HepG2 (cell line): ENCODE results near the gene ERCC6L2. TPM values are rescaled to one million over a fixed set of nuclear protein-coding genes. Genes with fewer than 3 reads are reported as not detected.

Experiments
- ATAC-seq: fragments of 200-7000 bp; cut with Tn5 transposase; 3 replicates; pipeline ENCODE4 v1.9.1; 2020; ENCODE audit warnings: mild to moderate bottlenecking, moderate library complexity
- BruUV-seq: library from RNA; stranded (reverse); fragments of 400-500 nt; replicated peaks from 2 replicates; lab custom pipeline; 2021; lab: Mats Ljungman, UMichigan
- CTCF ChIA-PET: fragments of 300-600 bp; formaldehyde crosslinking; extraction: SDS; loops from one replicate; lab custom pipeline; 2021; ENCODE audit warnings: low total read pairs, inconsistent platforms, low intra/inter-chr PET ratio; lab: Yijun Ruan, JAX
- POLR2A ChIA-PET: fragments of 350-600 bp; sonication (Branson Sonifier 250); formaldehyde crosslinking; loops from one replicate; lab custom pipeline; 2020; ENCODE audit warnings: antibody characterized with exemption, inconsistent platforms; lab: Yijun Ruan, JAX
- DNase-seq: peaks from one replicate; pipeline ENCODE4 v3.0.0-alpha.2; 2015; ENCODE audit warnings: low spot score
- FAIRE-seq: peaks from 3 replicates; lab custom pipeline; 2011; peaks lifted over from hg19 to GRCh38; lab: Jason Lieb, UNC
- H2AFZ ChIP-seq: one replicate; pipeline ENCODE4 v1.6.1; 2011; ENCODE audit warnings: low read length, inconsistent platforms
- H3K27ac ChIP-seq: fragments of 300-600 bp; 3 replicates; pipeline ENCODE4 v1.8.0; 2011; ENCODE audit warnings: mixed run types, mild to moderate bottlenecking, mixed read lengths, low read length, inconsistent platforms; ENCODE audit not compliant: insufficient read depth; ENCODE audit errors: extremely low read length
- H3K27me3 ChIP-seq, 2 experiments: fragments of 200-600 bp in 1 of 2; 2 replicates in 1 of 2; 3 replicates in 1 of 2; pipeline versions ENCODE4 v1.6.0 to v1.8.0; 2011; ENCODE audit warnings: low read length in 2 of 2, mild to moderate bottlenecking in 2 of 2, moderate library complexity in 2 of 2, inconsistent platforms in 1 of 2; ENCODE audit not compliant: insufficient read depth in 2 of 2, control insufficient read depth in 1 of 2
- H3K36me3 ChIP-seq, 2 experiments: fragments of 200-600 bp in 1 of 2; replicated peaks in 1 of 2; 2 replicates in 1 of 2; 3 replicates in 1 of 2; pipeline versions ENCODE4 v1.5.1 to v1.8.0; 2011; ENCODE audit warnings: low read length in 2 of 2, inconsistent platforms in 1 of 2; ENCODE audit not compliant: insufficient read depth in 2 of 2, control insufficient read depth in 1 of 2
- H3K4me1 ChIP-seq: 2 replicates; pipeline ENCODE4 v1.5.1; 2012; ENCODE audit warnings: low read length, inconsistent platforms; ENCODE audit not compliant: insufficient read depth
- H3K4me2 ChIP-seq: 2 replicates; pipeline ENCODE4 v1.6.0; 2011; ENCODE audit warnings: low read depth, low read length, inconsistent platforms
- H3K4me3 ChIP-seq, 3 experiments: fragments of 200-600 bp in 1 of 3; sonication (generic), shearing (Covaris generic) in 1 of 3; replicated peaks in 1 of 3; 2 replicates each; pipeline ENCODE4 v1.5.1; 2011 to 2016; ENCODE audit warnings: low read length in 3 of 3, inconsistent platforms in 2 of 3, low read depth in 2 of 3, mild to moderate bottlenecking in 2 of 3, control low read depth in 1 of 3, mixed read lengths in 1 of 3; ENCODE audit not compliant: insufficient read depth in 1 of 3
- H3K79me2 ChIP-seq: one replicate; pipeline ENCODE4 v1.6.1; 2011; ENCODE audit warnings: low read length, inconsistent platforms; ENCODE audit not compliant: insufficient read depth
- H3K9ac ChIP-seq: 2 replicates; pipeline ENCODE4 v1.6.0; 2011; ENCODE audit warnings: mild to moderate bottlenecking, low read depth, low read length, inconsistent platforms; ENCODE audit not compliant: insufficient read depth
- H3K9me3 ChIP-seq: 2 replicates; pipeline ENCODE4 v1.5.1; 2012; ENCODE audit warnings: mild to moderate bottlenecking, low read length
- H4K20me1 ChIP-seq: 2 replicates; pipeline ENCODE4 v1.6.0; 2011; ENCODE audit warnings: inconsistent platforms, mild to moderate bottlenecking, low read length, moderate library complexity; ENCODE audit not compliant: insufficient read depth
- ATF5 ChIP-seq: sonication (generic); formaldehyde crosslinking; IDR thresholded peaks from 2 replicates; pipeline ENCODE4 v1.4.0; 2020; ENCODE audit warnings: mild to moderate bottlenecking, low read depth, missing genetic modification reagents
- PHF20 ChIP-seq: sonication (generic); formaldehyde crosslinking; IDR thresholded peaks from 2 replicates; pipeline ENCODE4 v1.5.0; 2020; ENCODE audit warnings: mild to moderate bottlenecking, missing genetic modification reagents
- PRDM15 ChIP-seq: sonication (generic); formaldehyde crosslinking; IDR thresholded peaks from 2 replicates; pipeline ENCODE4 v1.4.0; 2020; ENCODE audit warnings: missing genetic modification reagents
- ZFP36L1 ChIP-seq: sonication (generic); formaldehyde crosslinking; IDR thresholded peaks from 2 replicates; pipeline ENCODE4 v1.8.0; 2022; ENCODE audit warnings: mild to moderate bottlenecking, missing genetic modification reagents, moderate library complexity
- ZNF788 ChIP-seq: sonication (generic); formaldehyde crosslinking; IDR thresholded peaks from 2 replicates; pipeline ENCODE4 v1.5.0; 2020; ENCODE audit warnings: mild to moderate bottlenecking, missing genetic modification reagents, borderline replicate concordance
- WGBS: methylation state at CpG from one replicate; pipeline ENCODE4 v1.1.6; 2017; ENCODE audit warnings: low lambda C conversion rate; 5-methylcytosine and 5-hydroxymethylcytosine counted together
- in situ Hi-C: cut with HindIII; loops from 2 replicates; pipeline ENCODE4 v1.10.0; 2017; ENCODE audit warnings: low pct_unique_long_range_greater_than_20kb; ENCODE audit not compliant: extremely low pct_ligation_motif_present
- intact Hi-C: fragments of 100-400 bp; cut with micrococcal nuclease; formaldehyde crosslinking; loops from one replicate; pipeline ENCODE4 v1.10.0; 2022; ENCODE audit not compliant: unreplicated experiment
- polyA plus RNA-seq, 8 experiments: library from polyadenylated mRNA; depleted of rRNA in 3 of 8; stranded (reverse) in 7 of 8; unstranded in 1 of 8; fragments of >200 nt; fragmentation: Illumina TruSeq in 4 of 8; extraction: Trizol in 4 of 8; gene quantifications; 2 replicates each; pipeline versions ENCODE4 v1.2.1 to v1.2.3, GENCODE V29; 2011 to 2016; ENCODE audit warnings: low read depth in 4 of 8, missing spikeins in 1 of 8, mixed read lengths in 1 of 8; ENCODE audit not compliant: insufficient read depth in 1 of 8
- total RNA-seq, 5 experiments: library from RNA; depleted of rRNA; stranded (reverse); fragments of >200 nt; fragmentation: Illumina TruSeq; extraction: Trizol; gene quantifications; 2 replicates each; pipeline ENCODE4 v1.2.3, GENCODE V29; 2016; ENCODE audit warnings: low read depth in 1 of 5

Gene ERCC6L2
- total and polyA plus RNA-seq, 2 of the 13 experiments (the other 11 are each of a cell fraction or from before 2014, with no cell fraction given) = 13.4 to 45.9 TPM

- POLR2A ChIA-PET = no interaction called here
- intact Hi-C loops = no loop called here
Observed at GRCh38 chr9:95862343-95862742, 13.1 kb upstream of the ERCC6L2 start.

GRCh38 chr9:95864852-95865580 lies 10.5 kb upstream of the ERCC6L2 start:
- ChIA-PET CTCF (no interaction called here), POLR2A (no interaction called here)
- no peak for DNase-seq
- Histone ChIP-seq H3K79me2 (no peaks in the 10 kb centered on the region), H3K9me3 (peaks cover 9% of the 10 kb centered on the region), H3K9ac (no peak overlapping the region), H3K4me2 (no peak overlapping the region), H3K36me3 (no peaks in the 10 kb centered on the region), H3K4me1 (no peaks in the 10 kb centered on the region), H3K4me3 (no peak overlapping the region), H4K20me1 (no peaks in the 10 kb centered on the region), H3K27me3 (no peaks in the 10 kb centered on the region), H3K27ac (no peak overlapping the region), H2AFZ (no peak overlapping the region)
- intact Hi-C loops = no loop called here
- no TSS peak for BruUV-seq
- TF ChIP-seq ZNF788 (CRISPR knock-in tag) (no peak), PHF20 (CRISPR knock-in tag) (no peak), ATF5 (no peak), PRDM15 (no peak)
- in situ Hi-C loops = no loop called here
- FAIRE-seq = no peak
- 90% methylated on average over 3 of the region's 3 CpGs for WGBS
- no peak for ATAC-seq

More at GRCh38 chr9:95862343-95862742, 13.1 kb upstream of the ERCC6L2 start:
- no peak for FAIRE-seq
- BruUV-seq = no TSS peak
- H3K4me1 ChIP-seq = peaks cover 3% of the 10 kb centered on the region
- no peak for ATAC-seq
- TF ChIP-seq ZFP36L1 = no peak
- TF ChIP-seq, all 625 proteins: peak for 0
- Histone ChIP-seq H3K9me3 (peaks cover 9% of the 10 kb centered on the region), H3K27me3 (no peaks in the 10 kb centered on the region), H3K27ac (no peak overlapping the region), H2AFZ (no peak overlapping the region), H3K36me3 (no peaks in the 10 kb centered on the region), H3K4me2 (no peak overlapping the region), H3K4me3 (no peak overlapping the region), H3K79me2 (no peaks in the 10 kb centered on the region), H4K20me1 (no peaks in the 10 kb centered on the region), H3K9ac (no peak overlapping the region)
- DNase-seq = no peak
- in situ Hi-C loops = no loop called here
- CTCF ChIA-PET = no interaction called here
